Brain microvascular endothelial cell (primary cell): ENCODE results near the gene AKR1C8.
"Not testable (repeated sequence)": the region's sequence is repeated elsewhere in the genome, so short reads cannot be mapped to it uniquely, and the experiment has no call there.

ENCODE experiments used
- DNase-seq: peaks from one replicate; pipeline ENCODE4 v3.0.0-alpha.2; 2020
- H3K27ac ChIP-seq: fragments of 250-450 bp; sonication (Bioruptor Pico); 2 replicates; pipeline ENCODE4 v1.5.1; 2020; ENCODE audit warnings: mild to moderate bottlenecking, moderate library complexity
- H3K27me3 ChIP-seq: fragments of 250-450 bp; sonication (Bioruptor Pico); replicated peaks from 2 replicates; pipeline ENCODE4 v1.5.1; 2020; ENCODE audit warnings: mild to moderate bottlenecking
- H3K36me3 ChIP-seq: fragments of 250-450 bp; sonication (Bioruptor Pico); replicated peaks from 2 replicates; pipeline ENCODE4 v1.5.1; 2020; ENCODE audit warnings: mild to moderate bottlenecking
- H3K4me3 ChIP-seq: 2 replicates; pipeline ENCODE4 v1.5.1; 2011; ENCODE audit warnings: low read depth, mild to moderate bottlenecking, control low read depth, low read length, moderate library complexity
- in situ Hi-C: cut with HindIII; loops from 2 replicates; pipeline ENCODE4 v1.10.0; 2017; ENCODE audit warnings: low sequenced_read_pairs, low pct_ligation_motif_present
- TF ChIP-seq, protein P1 (sequence below): IDR thresholded peaks from 2 replicates; pipeline ENCODE4 v1.5.1; 2011; ENCODE audit warnings: low read depth, mild to moderate bottlenecking, moderate library complexity, low read length, control low read depth, inconsistent platforms; ENCODE audit errors: missing control alignments

Gene AKR1C8

DNA sequence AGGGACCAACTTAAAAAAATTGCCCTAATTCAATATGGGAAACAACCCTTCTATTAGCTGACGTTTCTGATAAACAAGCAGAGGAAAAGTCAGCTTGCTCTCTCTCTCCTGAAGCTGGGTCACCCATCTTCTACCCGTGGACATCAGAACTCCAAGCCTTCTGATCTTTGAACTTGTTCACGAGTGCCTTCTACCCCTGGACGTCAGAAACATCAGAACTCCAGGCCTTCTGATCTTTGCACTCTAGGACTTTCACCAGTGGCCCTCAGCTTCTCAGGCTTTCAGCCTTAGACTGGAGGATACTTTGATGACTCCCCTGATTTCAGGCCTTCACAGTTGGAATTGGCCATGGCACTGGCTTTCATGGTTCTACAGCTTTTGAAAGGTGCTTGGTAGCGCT lies 41.8 kb downstream of the AKR1C8 start:
- DNase-seq: no peak
- H3K36me3 ChIP-seq: no peaks in the 10 kb centered on the region
- H3K27ac ChIP-seq: no peak overlapping the region
- H3K27me3 ChIP-seq: no peaks in the 10 kb centered on the region
- in situ Hi-C loops: no loop called here
- no peak overlapping the region for H3K4me3 ChIP-seq
- TF ChIP-seq, protein P1, sequence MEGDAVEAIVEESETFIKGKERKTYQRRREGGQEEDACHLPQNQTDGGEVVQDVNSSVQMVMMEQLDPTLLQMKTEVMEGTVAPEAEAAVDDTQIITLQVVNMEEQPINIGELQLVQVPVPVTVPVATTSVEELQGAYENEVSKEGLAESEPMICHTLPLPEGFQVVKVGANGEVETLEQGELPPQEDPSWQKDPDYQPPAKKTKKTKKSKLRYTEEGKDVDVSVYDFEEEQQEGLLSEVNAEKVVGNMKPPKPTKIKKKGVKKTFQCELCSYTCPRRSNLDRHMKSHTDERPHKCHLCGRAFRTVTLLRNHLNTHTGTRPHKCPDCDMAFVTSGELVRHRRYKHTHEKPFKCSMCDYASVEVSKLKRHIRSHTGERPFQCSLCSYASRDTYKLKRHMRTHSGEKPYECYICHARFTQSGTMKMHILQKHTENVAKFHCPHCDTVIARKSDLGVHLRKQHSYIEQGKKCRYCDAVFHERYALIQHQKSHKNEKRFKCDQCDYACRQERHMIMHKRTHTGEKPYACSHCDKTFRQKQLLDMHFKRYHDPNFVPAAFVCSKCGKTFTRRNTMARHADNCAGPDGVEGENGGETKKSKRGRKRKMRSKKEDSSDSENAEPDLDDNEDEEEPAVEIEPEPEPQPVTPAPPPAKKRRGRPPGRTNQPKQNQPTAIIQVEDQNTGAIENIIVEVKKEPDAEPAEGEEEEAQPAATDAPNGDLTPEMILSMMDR: no peak

DNA sequence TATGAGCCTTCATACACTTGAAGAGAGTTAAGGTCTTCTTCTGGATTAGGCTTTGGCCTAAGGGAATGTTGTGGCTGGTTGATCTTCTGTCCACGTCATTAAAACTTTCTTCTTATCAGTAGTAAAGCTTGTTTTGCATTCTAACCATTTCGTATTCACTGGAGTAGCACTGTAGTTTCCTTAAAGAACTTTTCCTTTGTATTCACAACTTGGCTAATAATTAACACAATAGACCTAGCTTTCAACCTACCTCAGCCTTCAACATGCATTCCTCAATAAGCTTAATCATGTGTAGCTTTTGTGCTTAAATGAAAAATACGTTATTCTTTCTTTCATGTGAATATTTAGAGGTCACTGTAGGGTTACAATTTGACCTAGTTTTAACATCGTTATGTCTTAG lies 42.8 kb downstream of the AKR1C8 start:
- Histone ChIP-seq H3K4me3 (no peak overlapping the region), H3K27ac (no peak overlapping the region), H3K36me3 (no peaks in the 10 kb centered on the region), H3K27me3 (no peaks in the 10 kb centered on the region)
- in situ Hi-C loops: no loop called here
- no peak for DNase-seq
- TF ChIP-seq, protein P1: no peak

DNA sequence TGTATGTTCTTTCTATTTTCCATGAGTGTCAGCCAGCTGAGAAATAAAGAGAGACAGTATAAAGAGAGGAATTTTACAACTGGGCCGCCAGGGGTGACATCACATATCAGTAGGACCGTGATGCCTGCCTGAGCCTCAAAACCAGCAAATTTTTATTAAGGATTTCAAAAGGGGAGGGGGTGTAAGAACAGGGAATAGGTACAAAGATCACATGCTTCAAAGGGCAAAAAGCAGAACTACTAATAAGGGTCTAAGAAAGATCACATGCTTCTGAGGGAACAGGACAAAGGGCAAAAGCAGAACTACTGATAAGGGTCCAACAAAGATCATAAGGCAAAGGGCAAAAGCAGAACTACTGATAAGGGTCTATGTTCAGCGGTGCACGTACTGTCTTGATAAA lies 47.3 kb downstream of the AKR1C8 start:
- in situ Hi-C loops: not testable (repeated sequence)

DNA sequence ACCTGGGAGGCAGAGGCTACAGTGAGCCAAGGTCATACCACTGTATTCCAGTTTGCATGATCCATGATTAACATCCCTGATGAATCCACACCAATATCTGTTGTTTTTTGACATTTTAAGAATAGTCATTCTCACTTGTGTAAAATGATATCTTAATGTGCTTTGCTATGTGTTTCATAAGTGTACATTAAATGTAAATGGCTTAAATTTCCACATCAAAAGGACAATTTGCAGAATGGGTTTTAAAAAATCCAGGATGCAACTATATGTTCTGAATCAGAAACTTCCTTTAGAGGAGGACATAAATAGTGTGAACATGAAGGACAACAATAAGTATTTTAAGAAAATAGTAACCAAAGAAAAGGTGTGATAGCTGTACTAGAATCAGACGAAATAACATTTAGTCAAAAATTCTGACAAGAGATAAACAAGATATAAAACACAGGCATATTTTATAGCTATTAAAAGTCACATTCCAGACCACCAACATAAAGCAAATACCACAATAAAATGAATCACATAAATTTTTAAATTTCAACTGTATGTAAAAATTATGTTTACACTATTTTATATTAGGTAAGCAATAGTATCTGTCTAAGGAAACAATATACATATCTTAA lies 48.4 kb downstream of the AKR1C8 start:
- H3K27ac ChIP-seq: no peak overlapping the region
- in situ Hi-C loops: no loop called here
- no peak for DNase-seq
- no peaks in the 10 kb centered on the region for H3K27me3 ChIP-seq
- H3K36me3 ChIP-seq: no peaks in the 10 kb centered on the region
- no peak overlapping the region for H3K4me3 ChIP-seq
- TF ChIP-seq, protein P1: no peak

More for the DNA sequence above, 47.3 kb downstream of the AKR1C8 start:
- not testable (repeated sequence) for H3K4me3 ChIP-seq, H3K27me3 ChIP-seq, H3K27ac ChIP-seq, H3K36me3 ChIP-seq, DNase-seq

- in situ Hi-C loops: no loop called here
- Histone ChIP-seq H3K36me3 (no peaks in the 10 kb centered on the region), H3K27ac (no peak overlapping the region), H3K4me3 (no peak overlapping the region), H3K27me3 (no peaks in the 10 kb centered on the region)
- TF ChIP-seq, protein P1: no peak
- no peak for DNase-seq
These were observed 49.4 kb downstream of the AKR1C8 start for GRCh38 chr10:5135581-5135980.

- Histone ChIP-seq H3K4me3 (no peak overlapping the region), H3K36me3 (no peaks in the 10 kb centered on the region), H3K27ac (no peak overlapping the region), H3K27me3 (no peaks in the 10 kb centered on the region)
- TF ChIP-seq, protein P1: no peak
- DNase-seq: no peak
- in situ Hi-C loops: no loop called here
These were observed 59.5 kb downstream of the AKR1C8 start for GRCh38 chr10:5125315-5126044.
